Endothelial cell of umbilical vein (primary cell): ENCODE data around the gene MEF2C. TPM values are rescaled to one million over a fixed set of nuclear protein-coding genes. Genes with fewer than 3 reads are reported as not detected.

Experiments
- BruUV-seq: library from RNA; stranded (reverse); fragments of 400-500 nt; replicated peaks from 2 replicates; lab custom pipeline; 2021; lab: Mats Ljungman, UMichigan
- CTCF ChIA-PET: fragments of 300-600, 350-600 bp; sonication (Branson Sonifier 250); formaldehyde crosslinking; loops from one replicate; lab custom pipeline; 2021; ENCODE audit warnings: antibody characterized with exemption, inconsistent platforms; lab: Charles Lee
- POLR2A ChIA-PET: fragments of 300-600, 350-600 bp; sonication (Branson Sonifier 250); formaldehyde crosslinking; loops from one replicate; lab custom pipeline; 2021; ENCODE audit warnings: antibody characterized with exemption, inconsistent platforms; lab: Charles Lee
- DNase-seq: peaks from one replicate; pipeline ENCODE4 v3.0.0-alpha.2; 2011; ENCODE audit warnings: low read depth, low spot score
- FAIRE-seq: peaks from 2 replicates; lab custom pipeline; 2011; peaks lifted over from hg19 to GRCh38; lab: Jason Lieb, UNC
- H2AFZ ChIP-seq: 2 replicates; pipeline ENCODE4 v1.6.0; 2012; ENCODE audit warnings: low read depth, low read length, control low read depth, inconsistent platforms
- H3K27ac ChIP-seq: 2 replicates; pipeline ENCODE4 v1.5.1; 2011; ENCODE audit warnings: low read depth, mild to moderate bottlenecking, control low read depth, low read length, moderate library complexity; ENCODE audit not compliant: insufficient read depth
- H3K27me3 ChIP-seq, 2 experiments: 2 replicates each; pipeline versions ENCODE4 v1.6.0 to v1.6.1; 2011; ENCODE audit warnings: low read length in 2 of 2, mixed read lengths in 1 of 2; ENCODE audit not compliant: control insufficient read depth in 2 of 2, insufficient read depth in 2 of 2
- H3K36me3 ChIP-seq, 2 experiments: 2 replicates in 1 of 2; 3 replicates in 1 of 2; pipeline ENCODE4 v1.5.1; 2011; ENCODE audit warnings: low read length in 2 of 2, mild to moderate bottlenecking in 1 of 2, moderate library complexity in 1 of 2; ENCODE audit not compliant: control insufficient read depth in 2 of 2, insufficient read depth in 2 of 2; ENCODE audit errors: extremely low read depth in 1 of 2
- H3K4me1 ChIP-seq: 3 replicates; pipeline ENCODE4 v1.5.1; 2011; ENCODE audit warnings: mild to moderate bottlenecking, low read length; ENCODE audit not compliant: control insufficient read depth, insufficient read depth; ENCODE audit errors: extremely low read depth
- H3K4me2 ChIP-seq: 2 replicates; pipeline ENCODE4 v1.6.1; 2011; ENCODE audit warnings: low read length, control low read depth, mixed read lengths; ENCODE audit not compliant: insufficient read depth
- H3K4me3 ChIP-seq, 3 experiments: fragments of 200-600 bp in 1 of 3; sonication (generic), shearing (Covaris generic) in 1 of 3; replicated peaks in 1 of 3; 2 replicates each; pipeline ENCODE4 v1.5.1; 2011 to 2016; ENCODE audit warnings: control low read depth in 3 of 3, low read length in 3 of 3, mild to moderate bottlenecking in 2 of 3, inconsistent platforms in 1 of 3, low read depth in 1 of 3, moderate library complexity in 1 of 3; ENCODE audit not compliant: insufficient read depth in 1 of 3
- H3K79me2 ChIP-seq: 2 replicates; pipeline ENCODE4 v1.6.0; 2012; ENCODE audit warnings: low read length, inconsistent platforms; ENCODE audit not compliant: control insufficient read depth, insufficient read depth
- H3K9ac ChIP-seq: replicated peaks from 2 replicates; pipeline ENCODE3; 2011; ENCODE audit warnings: low read length, control low read depth; ENCODE audit not compliant: insufficient read depth; ENCODE audit errors: extremely low read depth
- H3K9me1 ChIP-seq: replicated peaks from 3 replicates; pipeline ENCODE4 v1.6.0; 2011; ENCODE audit warnings: mild to moderate bottlenecking, low read length; ENCODE audit not compliant: control insufficient read depth, insufficient read depth; ENCODE audit errors: extremely low read depth
- H3K9me3 ChIP-seq: replicated peaks from 2 replicates; pipeline ENCODE4 v1.5.1; 2012; ENCODE audit warnings: low read length, inconsistent platforms; ENCODE audit not compliant: control insufficient read depth, insufficient read depth
- H4K20me1 ChIP-seq: replicated peaks from 2 replicates; pipeline ENCODE3; 2011; ENCODE audit warnings: mild to moderate bottlenecking, low read length; ENCODE audit not compliant: control insufficient read depth, insufficient read depth; ENCODE audit errors: extremely low read depth
- CTCF ChIP-seq, 2 donors: IDR thresholded peaks; 1 replicate in 1 of 2; 2 replicates in 1 of 2; pipeline ENCODE4 v1.5.1; 2011; ENCODE audit warnings: low read length in 2 of 2, mild to moderate bottlenecking in 2 of 2, moderate library complexity in 2 of 2, control low read depth in 1 of 2, inconsistent platforms in 1 of 2, low read depth in 1 of 2; ENCODE audit not compliant: insufficient read depth in 1 of 2; ENCODE audit errors: extremely low read depth in 1 of 2
- EZH2 ChIP-seq: IDR thresholded peaks from 2 replicates; pipeline ENCODE4 v1.6.1; 2012; ENCODE audit warnings: borderline replicate concordance, low read depth, mild to moderate bottlenecking, moderate library complexity, low read length, inconsistent platforms; ENCODE audit not compliant: severe bottlenecking
- FOS ChIP-seq: IDR thresholded peaks from 2 replicates; pipeline ENCODE4 v1.6.1; 2011; ENCODE audit warnings: mild to moderate bottlenecking, low read length, moderate library complexity, borderline replicate concordance; ENCODE audit not compliant: insufficient read depth
- GATA2 ChIP-seq: IDR thresholded peaks from 2 replicates; pipeline ENCODE4 v1.7.0; 2011; ENCODE audit warnings: low read depth, mild to moderate bottlenecking, moderate library complexity, mixed read lengths, low read length; ENCODE audit not compliant: insufficient read length, insufficient read depth
- JUN ChIP-seq: IDR thresholded peaks from 2 replicates; pipeline ENCODE4 v1.6.1; 2011; ENCODE audit warnings: borderline replicate concordance, low read depth; ENCODE audit not compliant: insufficient read length, insufficient read depth
- MAX ChIP-seq: IDR thresholded peaks from 2 replicates; pipeline ENCODE4 v1.6.1; 2011; ENCODE audit not compliant: insufficient read depth, insufficient read length
- MYC ChIP-seq: IDR thresholded peaks from one replicate; pipeline ENCODE4 v1.6.1; 2011; ENCODE audit warnings: mild to moderate bottlenecking, low read depth, low read length
- POLR2A ChIP-seq: IDR thresholded peaks from 2 replicates; pipeline ENCODE4 v1.6.1; 2012; ENCODE audit warnings: low read depth, mild to moderate bottlenecking, control low read depth, low read length
- POLR2AphosphoS5 ChIP-seq: IDR thresholded peaks from 2 replicates; pipeline ENCODE4 v1.6.1; 2012; ENCODE audit warnings: low read depth, mild to moderate bottlenecking, control low read depth, low read length, moderate library complexity; ENCODE audit not compliant: insufficient read depth
- dilution Hi-C: fragments of 300-500 bp; cut with MboI; formaldehyde crosslinking; loops from one replicate; pipeline ENCODE4 v1.15.0; 2019; ENCODE audit warnings: low sequenced_read_pairs; ENCODE audit not compliant: extremely low pct_ligation_motif_present
- intact Hi-C: fragments of 100-400 bp; cut with micrococcal nuclease; formaldehyde crosslinking; loops from one replicate; pipeline ENCODE4 v1.10.0; 2022
- polyA plus RNA-seq, 4 experiments: library from polyadenylated mRNA; depleted of rRNA in 3 of 4; stranded (reverse) in 3 of 4; unstranded in 1 of 4; fragments of >200 nt; gene quantifications; 2 replicates each; pipeline versions ENCODE4 v1.2.1 to v1.2.3, GENCODE V29; 2011 to 2012; ENCODE audit warnings: missing spikeins in 1 of 4
- total RNA-seq: library from RNA; stranded (reverse); gene quantifications from 2 replicates; pipeline ENCODE4 v1.2.3, GENCODE V29; 2021

MEF2C gene
- total and polyA plus RNA-seq, 2 donors (not counting 3 experiments of a cell fraction or from before 2014, with no cell fraction given): 21.2 to 67.7 TPM

GRCh38 chr5:88804444-88804843 lies 78.5 kb downstream of the MEF2C start:
- intact Hi-C loops: loop anchor here (2.0 kb wide), 1 partner anchor 14 kb away; no protein-coding TSS in a partner anchor
- CTCF ChIA-PET: no interaction called here
- Histone ChIP-seq H3K9me3 (no peaks in the 10 kb centered on the region), H3K9me1 (no peaks in the 10 kb centered on the region), H2AFZ (no peak overlapping the region), H3K27ac (no peak overlapping the region), H3K4me2 (no peak overlapping the region), H3K9ac (no peak overlapping the region), H4K20me1 (no peaks in the 10 kb centered on the region), H3K27me3 (no peaks in the 10 kb centered on the region), H3K36me3 (peaks cover 0 to 2% of the 10 kb centered on the region in 2 experiments), H3K4me1 (no peaks in the 10 kb centered on the region), H3K79me2 (no peaks in the 10 kb centered on the region), H3K4me3 (no peak overlapping the region)
- POLR2A ChIA-PET: no interaction called here
- DNase-seq: no peak
- FAIRE-seq: no peak
- dilution Hi-C loops: no loop called here
- no TSS peak for BruUV-seq
- TF ChIP-seq EZH2 (no peak), POLR2A (no peak), MAX (no peak), CTCF (IDR thresholded peaks at IDR 0.05; ENCODE audit: extremely low read depth in 1 of 2, insufficient read depth in 1 of 2, low read depth in 1 of 2, low read length in 2 of 2) (no peak)

- no TSS peak for BruUV-seq
- FAIRE-seq (no peak), DNase-seq (no peak)
- Histone ChIP-seq H3K27me3 (no peaks in the 10 kb centered on the region), H3K4me1 (no peaks in the 10 kb centered on the region), H3K27ac (no peak overlapping the region), H3K9me3 (no peaks in the 10 kb centered on the region), H3K79me2 (no peaks in the 10 kb centered on the region), H3K4me3 (no peak overlapping the region), H4K20me1 (no peaks in the 10 kb centered on the region), H3K9ac (no peak overlapping the region), H3K4me2 (no peak overlapping the region), H2AFZ (no peak overlapping the region), H3K36me3 (peaks cover 0 to 2% of the 10 kb centered on the region in 2 experiments), H3K9me1 (no peaks in the 10 kb centered on the region)
- intact Hi-C loops: no loop called here
- TF ChIP-seq POLR2AphosphoS5 (no peak), JUN (no peak), POLR2A (no peak), FOS (no peak), EZH2 (no peak), CTCF (IDR thresholded peaks at IDR 0.05; ENCODE audit: extremely low read depth in 1 of 2, insufficient read depth in 1 of 2, low read depth in 1 of 2, low read length in 2 of 2) (no peak), GATA2 (no peak), MAX (no peak), MYC (no peak)
- ChIA-PET POLR2A (no interaction called here), CTCF (no interaction called here)
- dilution Hi-C loops: no loop called here
Measured at GRCh38 chr5:88803309-88803708, 79.7 kb downstream of the MEF2C start.
